DOHH2 (cell line): Measurements from ENCODE around the gene FHOD3.

ENCODE experiments used
- H3F3A ChIP-seq: fragments of 200-600 bp; sonication (generic), shearing (Covaris generic); 2 replicates; pipeline ENCODE4 v1.6.0; 2016; ENCODE audit warnings: antibody characterized with exemption, mild to moderate bottlenecking; ENCODE audit not compliant: control insufficient read depth, insufficient read depth
- H3K27ac ChIP-seq: fragments of 200-600 bp; sonication (generic); 2 replicates; pipeline ENCODE4 v1.5.1; 2014; ENCODE audit warnings: low read depth, mild to moderate bottlenecking, low read length, moderate library complexity
- H3K27me3 ChIP-seq: fragments of 200-600 bp; sonication (generic); 2 replicates; pipeline ENCODE4 v1.6.1; 2014; ENCODE audit warnings: mild to moderate bottlenecking, low read length, mixed read lengths; ENCODE audit not compliant: control insufficient read depth
- H3K36me3 ChIP-seq: fragments of 200-600 bp; sonication (generic); 2 replicates; pipeline ENCODE4 v1.6.1; 2014; ENCODE audit warnings: mild to moderate bottlenecking, low read length, moderate library complexity, mixed read lengths; ENCODE audit not compliant: control insufficient read depth
- H3K4me1 ChIP-seq: fragments of 200-600 bp; sonication (generic); 2 replicates; pipeline ENCODE4 v1.6.1; 2014; ENCODE audit warnings: mild to moderate bottlenecking, low read length, mixed read lengths; ENCODE audit not compliant: control insufficient read depth
- H3K4me2 ChIP-seq: fragments of 200-600 bp; sonication (generic); 2 replicates; pipeline ENCODE4 v1.6.0; 2014; ENCODE audit warnings: mild to moderate bottlenecking, low read length, moderate library complexity
- H3K4me3 ChIP-seq: fragments of 200-600 bp; sonication (generic); 2 replicates; pipeline ENCODE4 v1.5.1; 2014; ENCODE audit warnings: mild to moderate bottlenecking, low read length, mixed read lengths
- H3K79me2 ChIP-seq: fragments of 200-600 bp; sonication (generic); 2 replicates; pipeline ENCODE4 v1.6.1; 2014; ENCODE audit warnings: mild to moderate bottlenecking, low read length, mixed read lengths; ENCODE audit not compliant: control insufficient read depth
- H3K9me2 ChIP-seq: fragments of 200-600 bp; sonication (generic); replicated peaks from 2 replicates; pipeline ENCODE4 v1.6.1; 2014; ENCODE audit warnings: mild to moderate bottlenecking, low read length, mixed read lengths; ENCODE audit not compliant: control insufficient read depth
- H3K9me3 ChIP-seq: fragments of 200-600 bp; sonication (generic); 2 replicates; pipeline ENCODE4 v1.6.1; 2014; ENCODE audit warnings: antibody characterized with exemption, low read length, mixed read lengths; ENCODE audit not compliant: control insufficient read depth, insufficient read depth
- H4K20me1 ChIP-seq: fragments of 200-600 bp; sonication (generic); 2 replicates; pipeline ENCODE4 v1.6.0; 2014; ENCODE audit warnings: low read depth, mild to moderate bottlenecking, antibody characterized with exemption, low read length, moderate library complexity; ENCODE audit not compliant: control insufficient read depth, insufficient read depth
- EZH2phosphoT487 ChIP-seq: fragments of 200-600 bp; sonication (generic); IDR thresholded peaks from 2 replicates; pipeline ENCODE4 v1.6.1; 2017; ENCODE audit warnings: borderline replicate concordance, mild to moderate bottlenecking, antibody characterized with exemption, low read length, moderate library complexity, mixed read lengths
- TF ChIP-seq, protein P1 (sequence below): fragments of 200-600 bp; sonication (generic); IDR thresholded peaks from one replicate; pipeline ENCODE4 v1.5.1; 2014; ENCODE audit warnings: antibody characterized with exemption, mild to moderate bottlenecking, low read depth, low read length; ENCODE audit not compliant: poor library complexity, severe bottlenecking

FHOD3 gene

GRCh38 chr18:36316246-36316645, 18.7 kb downstream of the FHOD3 start:
- no peak overlapping the region for H3K27ac ChIP-seq
- H3F3A ChIP-seq = no peaks in the 10 kb centered on the region
- H3K4me3 ChIP-seq = no peak overlapping the region
- TF ChIP-seq, protein P1, sequence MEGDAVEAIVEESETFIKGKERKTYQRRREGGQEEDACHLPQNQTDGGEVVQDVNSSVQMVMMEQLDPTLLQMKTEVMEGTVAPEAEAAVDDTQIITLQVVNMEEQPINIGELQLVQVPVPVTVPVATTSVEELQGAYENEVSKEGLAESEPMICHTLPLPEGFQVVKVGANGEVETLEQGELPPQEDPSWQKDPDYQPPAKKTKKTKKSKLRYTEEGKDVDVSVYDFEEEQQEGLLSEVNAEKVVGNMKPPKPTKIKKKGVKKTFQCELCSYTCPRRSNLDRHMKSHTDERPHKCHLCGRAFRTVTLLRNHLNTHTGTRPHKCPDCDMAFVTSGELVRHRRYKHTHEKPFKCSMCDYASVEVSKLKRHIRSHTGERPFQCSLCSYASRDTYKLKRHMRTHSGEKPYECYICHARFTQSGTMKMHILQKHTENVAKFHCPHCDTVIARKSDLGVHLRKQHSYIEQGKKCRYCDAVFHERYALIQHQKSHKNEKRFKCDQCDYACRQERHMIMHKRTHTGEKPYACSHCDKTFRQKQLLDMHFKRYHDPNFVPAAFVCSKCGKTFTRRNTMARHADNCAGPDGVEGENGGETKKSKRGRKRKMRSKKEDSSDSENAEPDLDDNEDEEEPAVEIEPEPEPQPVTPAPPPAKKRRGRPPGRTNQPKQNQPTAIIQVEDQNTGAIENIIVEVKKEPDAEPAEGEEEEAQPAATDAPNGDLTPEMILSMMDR = no peak
- TF ChIP-seq EZH2phosphoT487 = no peak
- H3K9me2 ChIP-seq = no peaks in the 10 kb centered on the region
- H3K9me3 ChIP-seq = peaks cover 5% of the 10 kb centered on the region; the same call in 1 of the 2 replicates
- no peaks in the 10 kb centered on the region for H3K4me1 ChIP-seq
- no peaks in the 10 kb centered on the region for H3K79me2 ChIP-seq
- no peaks in the 10 kb centered on the region for H4K20me1 ChIP-seq
- no peaks in the 10 kb centered on the region for H3K36me3 ChIP-seq
- H3K27me3 ChIP-seq = no peaks in the 10 kb centered on the region
- no peak overlapping the region for H3K4me2 ChIP-seq

GRCh38 chr18:36321658-36322407, 24.3 kb downstream of the FHOD3 start:
- Histone ChIP-seq H3K27me3 (peaks cover 1% of the 10 kb centered on the region; the same call in 1 of the 2 replicates), H3K36me3 (no peaks in the 10 kb centered on the region), H3K79me2 (no peaks in the 10 kb centered on the region), H3K27ac (no peak overlapping the region), H4K20me1 (no peaks in the 10 kb centered on the region), H3K9me3 (peaks cover 5% of the 10 kb centered on the region; the same call in 1 of the 2 replicates), H3K9me2 (no peaks in the 10 kb centered on the region), H3K4me1 (no peaks in the 10 kb centered on the region), H3K4me2 (no peak overlapping the region), H3K4me3 (no peak overlapping the region), H3F3A (no peaks in the 10 kb centered on the region)
- TF ChIP-seq, protein P1 = no peak
- no peak for TF ChIP-seq EZH2phosphoT487

DNA sequence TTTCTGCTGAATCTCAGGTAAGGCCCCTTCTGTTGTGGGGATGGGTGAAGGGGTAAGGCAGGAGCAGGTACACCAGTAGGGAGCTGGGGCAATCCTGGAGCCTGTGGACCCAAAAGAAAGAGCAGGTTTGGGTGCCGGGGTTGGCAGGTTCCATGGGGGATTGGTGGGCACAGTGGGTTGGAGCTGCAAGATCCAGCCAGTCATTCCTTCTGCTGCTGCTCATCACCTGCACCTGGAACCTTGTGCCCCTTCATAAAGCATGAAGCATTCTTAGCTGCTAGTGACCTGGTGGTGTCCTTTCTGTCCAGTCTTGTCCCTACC, 24.9 kb downstream of the FHOD3 start:
- Histone ChIP-seq H3K79me2 (no peaks in the 10 kb centered on the region), H3K4me1 (no peaks in the 10 kb centered on the region), H3K4me3 (no peak overlapping the region), H4K20me1 (no peaks in the 10 kb centered on the region), H3K27me3 (peaks cover 2% of the 10 kb centered on the region; the same call in 1 of the 2 replicates), H3K4me2 (no peak overlapping the region), H3K36me3 (no peaks in the 10 kb centered on the region), H3K9me2 (no peaks in the 10 kb centered on the region), H3F3A (no peaks in the 10 kb centered on the region), H3K9me3 (peaks cover 5% of the 10 kb centered on the region; the same call in 1 of the 2 replicates), H3K27ac (no peak overlapping the region)
- TF ChIP-seq EZH2phosphoT487 = no peak
- TF ChIP-seq, protein P1 = no peak
